IPS-NIHi11 (cell line): ENCODE results near the gene SLC35E3.
"Not testable (repeated sequence)": the region's sequence is repeated elsewhere in the genome, so short reads cannot be mapped to it uniquely, and the experiment has no call there.

ENCODE experiments used
- DNase-seq: peaks from one replicate; pipeline ENCODE4 v3.0.0; 2012; ENCODE audit warnings: mixed read lengths, low spot score

The SLC35E3 gene

GRCh38 chr12:68813242-68813593 is 67.2 kb downstream of the SLC35E3 start:
- DNase-seq, result no peak

- DNase-seq, result no peak
Observed at GRCh38 chr12:68814490-68815231, 68.7 kb downstream of the SLC35E3 start.

GRCh38 chr12:68815232-68815927 is 69.4 kb downstream of the SLC35E3 start:
- no peak for DNase-seq

GRCh38 chr12:68815928-68816800 is 70.2 kb downstream of the SLC35E3 start:
- DNase-seq, result no peak

GRCh38 chr12:68819481-68819880 is 73.5 kb downstream of the SLC35E3 start:
- DNase-seq, result not testable (repeated sequence)

- DNase-seq, result no peak
Observed at GRCh38 chr12:68821357-68822188, 75.6 kb downstream of the SLC35E3 start.

GRCh38 chr12:68823696-68824095 is 77.7 kb downstream of the SLC35E3 start:
- DNase-seq, result no peak

GRCh38 chr12:68824131-68824530 is 78.2 kb downstream of the SLC35E3 start:
- no peak for DNase-seq

- DNase-seq, result no peak
Observed at GRCh38 chr12:68824597-68825250, 78.7 kb downstream of the SLC35E3 start.

GRCh38 chr12:68825569-68826217 is 79.7 kb downstream of the SLC35E3 start:
- no peak for DNase-seq

GRCh38 chr12:68827895-68828671 is 82.1 kb downstream of the SLC35E3 start:
- no peak for DNase-seq

- no peak for DNase-seq
Observed at GRCh38 chr12:68828672-68829068, 82.7 kb downstream of the SLC35E3 start.
